Activated T-cell treated with anti-CD3 and anti-CD28 coated beads for 4 hours (primary cell): ENCODE results near the gene ITPK1.

Experiments used
- DNase-seq: peaks from one replicate; pipeline ENCODE4 v3.0.0-alpha.2; 2020

ITPK1 gene

GRCh38 chr14:92931681-92932447 lies 183.9 kb downstream of the ITPK1 start:
- DNase-seq, result no peak

GRCh38 chr14:92930737-92931602 lies 184.8 kb downstream of the ITPK1 start:
- no peak for DNase-seq

DNA sequence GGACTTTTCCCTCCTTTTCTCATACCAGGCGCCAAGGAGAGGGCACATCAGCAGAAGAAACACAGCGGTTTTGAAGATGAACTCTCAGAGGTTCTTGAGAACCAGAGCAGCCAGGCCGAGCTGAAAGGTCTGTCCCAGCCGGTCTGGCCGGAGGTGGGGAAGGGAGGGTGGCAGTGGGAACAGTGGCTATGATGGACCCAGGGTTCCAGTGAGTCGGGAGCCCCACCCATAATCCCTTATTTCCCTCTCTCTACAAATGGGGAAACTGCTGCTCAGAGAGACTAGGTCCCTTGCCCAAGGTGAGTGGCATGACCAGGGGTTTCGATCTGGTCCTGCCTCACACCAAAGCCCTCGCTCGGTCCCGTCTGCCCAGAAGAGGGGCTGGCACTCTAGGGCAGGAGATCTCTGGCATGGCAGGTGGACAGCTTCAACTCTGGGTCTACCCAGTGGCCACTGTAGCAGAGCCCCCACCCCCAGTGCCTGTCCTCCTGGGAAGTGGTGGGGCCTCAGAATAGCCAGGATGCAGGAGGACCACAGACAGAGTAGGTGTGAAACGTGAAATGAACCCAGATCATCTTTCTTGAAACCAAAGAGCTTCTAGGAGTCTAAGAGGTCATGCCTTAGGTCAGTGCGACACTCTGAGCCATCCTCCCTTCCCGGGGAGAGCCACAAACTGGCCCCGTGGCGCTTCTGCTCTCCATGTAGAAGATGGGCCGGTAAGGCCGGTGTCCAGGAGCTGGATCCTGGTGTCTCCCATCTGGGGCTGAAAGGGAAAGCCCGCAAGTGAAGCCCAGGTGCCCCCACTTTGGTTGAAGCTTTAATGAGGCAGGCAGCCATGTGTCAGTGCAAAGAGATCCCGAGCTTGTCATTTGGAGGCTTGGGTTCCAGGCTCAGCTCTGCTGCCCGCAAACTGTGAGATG lies 185.8 kb downstream of the ITPK1 start:
- DNase-seq, result no peak

DNA sequence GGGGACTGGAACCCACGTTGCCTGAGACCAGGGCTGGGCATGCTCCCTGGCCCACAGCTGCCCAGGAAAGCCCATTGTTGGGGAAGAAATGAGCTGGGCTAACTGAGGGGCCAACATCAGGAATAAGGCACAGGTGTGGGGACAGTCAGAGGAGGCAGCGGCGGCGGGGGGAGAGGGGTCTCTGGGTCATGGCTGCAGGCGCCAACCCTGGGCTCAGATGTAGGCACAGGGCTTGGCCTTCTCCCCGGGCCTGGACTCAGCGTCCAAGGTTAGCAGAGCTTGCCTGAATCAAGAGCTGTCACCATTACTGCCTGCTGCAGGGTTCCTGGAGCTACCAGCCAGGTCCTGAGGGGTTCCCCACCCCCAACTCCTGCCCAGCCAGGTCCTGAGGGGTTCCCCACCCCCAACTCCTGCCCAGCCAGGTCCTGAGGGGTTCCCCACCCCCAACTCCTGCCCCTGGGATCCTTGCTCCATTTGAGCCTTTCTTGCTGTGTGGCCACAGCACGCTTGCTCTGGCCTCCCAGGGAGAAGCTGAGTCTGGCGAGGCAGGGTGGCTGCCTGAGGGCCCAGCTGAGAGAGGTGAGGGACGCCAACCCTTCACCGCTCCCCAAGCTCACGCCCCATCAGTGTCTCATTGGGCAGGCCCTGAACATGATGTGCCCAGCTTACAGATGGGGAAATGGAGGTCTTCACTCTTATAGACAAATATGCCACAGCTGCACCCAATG lies 186.6 kb downstream of the ITPK1 start:
- no peak for DNase-seq

DNA sequence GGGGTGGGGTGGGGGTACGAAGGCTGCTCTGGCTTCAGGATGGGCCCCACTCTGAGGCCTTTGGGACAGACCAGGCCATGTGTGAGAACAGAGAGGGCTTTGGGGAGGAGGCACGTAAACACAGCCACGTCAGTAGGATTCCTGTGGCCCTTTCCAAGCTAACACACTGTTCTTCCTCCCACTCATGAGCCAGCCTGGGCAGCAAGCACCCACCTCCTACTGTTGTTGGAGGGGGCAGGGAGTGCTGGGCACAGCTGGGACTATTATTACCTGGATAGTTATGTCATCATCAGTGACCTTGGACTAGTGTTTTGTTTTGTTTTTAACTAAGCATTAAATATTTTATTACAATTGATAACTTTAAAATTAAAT lies 187.5 kb downstream of the ITPK1 start:
- DNase-seq, result no peak

- DNase-seq, result no peak
Measured at GRCh38 chr14:92927349-92928257, 188.1 kb downstream of the ITPK1 start.

- no peak for DNase-seq
Measured at GRCh38 chr14:92926931-92927330, 188.8 kb downstream of the ITPK1 start.

GRCh38 chr14:92926180-92926845 lies 189.4 kb downstream of the ITPK1 start:
- no peak for DNase-seq

GRCh38 chr14:92925446-92925845 lies 190.3 kb downstream of the ITPK1 start:
- no peak for DNase-seq

- DNase-seq, result no peak
Measured at GRCh38 chr14:92924247-92924646, 191.5 kb downstream of the ITPK1 start.

DNA sequence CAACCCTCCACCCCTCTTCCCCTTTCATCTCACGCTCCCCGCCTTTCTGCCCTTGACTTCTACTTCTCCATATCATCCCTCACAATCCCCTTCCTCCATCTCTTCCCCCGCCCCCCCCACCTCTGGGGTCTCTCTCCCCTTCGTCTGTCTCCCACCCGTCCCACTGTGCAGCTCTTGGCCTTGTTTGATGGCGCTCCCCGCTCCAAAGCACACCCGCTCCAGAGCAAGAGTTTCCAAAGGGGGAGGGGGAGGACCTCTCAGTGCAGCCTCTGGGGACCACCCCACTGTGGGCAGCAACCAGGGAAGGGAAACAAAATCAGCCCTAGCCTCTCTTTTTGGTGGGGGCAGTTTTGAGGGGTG lies 192.0 kb downstream of the ITPK1 start:
- DNase-seq, result no peak

DNA sequence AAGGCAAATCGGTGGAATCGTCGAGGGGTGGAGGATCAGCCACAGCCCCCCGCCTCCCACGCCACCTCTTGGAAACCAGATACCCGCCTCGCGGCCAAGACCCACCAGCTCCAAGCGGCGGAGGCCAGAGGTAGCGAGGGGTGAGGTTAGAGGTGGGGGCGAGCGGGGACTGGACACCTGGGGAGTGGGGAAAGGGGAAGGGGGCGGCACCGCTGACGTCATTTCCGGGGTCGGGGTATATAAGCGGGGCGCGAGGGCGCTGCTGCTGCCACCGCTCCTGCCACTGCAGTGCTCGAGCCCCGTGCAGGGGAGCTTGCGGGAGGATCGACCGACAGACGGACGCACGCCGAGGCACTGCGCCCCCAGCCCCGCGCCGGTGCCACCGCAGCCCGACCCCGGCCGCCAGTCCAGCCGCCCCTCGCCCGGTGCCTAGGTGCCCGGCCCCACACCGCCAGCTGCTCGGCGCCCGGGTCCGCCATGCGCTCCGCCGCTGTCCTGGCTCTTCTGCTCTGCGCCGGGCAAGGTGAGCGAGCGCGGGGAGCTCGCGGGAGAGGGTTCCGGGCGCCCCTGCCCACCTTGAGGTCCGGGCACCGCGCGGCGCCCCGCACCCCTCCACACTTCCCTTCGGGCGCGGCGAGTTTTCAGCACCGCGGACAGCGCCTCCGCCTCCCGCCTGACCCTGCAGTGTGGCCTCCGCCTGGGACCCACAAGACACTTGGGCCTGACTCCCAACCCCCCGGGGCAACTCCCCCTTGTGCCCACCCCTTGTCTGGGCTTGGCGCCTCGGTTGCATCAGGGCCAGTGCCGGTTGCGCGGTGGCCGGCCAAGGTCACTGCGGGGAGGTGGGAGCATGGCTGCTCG lies 192.6 kb downstream of the ITPK1 start, which contains the start of gene CHGA:
Gene CHGA (plus strand): TSS at position 268 of the 861 bp plus-strand sequence. CDS start 210 bp downstream, at position 478.
- no peak for DNase-seq

GRCh38 chr14:92922155-92922735 lies 193.5 kb downstream of the ITPK1 start:
- no peak for DNase-seq

DNA sequence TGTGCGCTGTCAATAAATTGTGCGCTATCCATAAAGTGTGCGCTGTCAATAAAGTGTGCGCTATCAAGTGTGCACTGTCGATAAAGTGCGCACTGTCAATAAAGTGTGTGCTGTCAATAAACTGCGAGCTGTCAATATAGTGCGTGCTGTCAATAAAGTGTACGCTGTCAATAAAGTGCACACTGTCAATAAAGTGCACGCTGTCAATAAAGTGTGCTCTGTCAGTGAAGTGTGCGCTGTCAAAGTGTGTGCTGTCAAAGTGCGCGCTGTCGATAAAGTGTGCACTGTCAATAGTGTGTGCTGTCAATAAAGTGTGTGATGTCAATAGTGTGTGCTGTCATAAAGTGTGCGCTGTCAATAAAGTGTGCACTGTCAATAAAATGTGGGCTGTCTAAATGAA lies 195.7 kb downstream of the ITPK1 start:
- DNase-seq, result no peak

DNA sequence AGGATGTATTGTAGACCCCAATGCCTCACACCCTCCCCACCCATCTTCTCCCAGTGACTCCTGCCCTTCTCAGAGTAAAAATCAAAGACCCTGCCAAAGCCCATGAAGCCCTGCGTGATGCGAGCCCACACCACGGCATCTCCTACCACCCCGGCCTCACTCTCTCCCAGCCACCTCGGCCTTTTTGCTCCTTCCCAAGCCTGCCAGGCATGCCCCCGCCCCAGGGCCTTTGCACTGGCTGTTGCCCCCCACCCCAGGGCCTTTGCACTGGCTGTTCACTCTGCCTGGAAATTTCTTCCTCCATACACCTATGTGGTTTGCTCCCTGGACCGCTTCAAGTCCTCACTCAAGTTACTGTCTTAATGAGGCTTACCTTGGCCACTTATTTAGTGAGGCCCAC lies 197.8 kb downstream of the ITPK1 start:
- DNase-seq, result no peak

DNA sequence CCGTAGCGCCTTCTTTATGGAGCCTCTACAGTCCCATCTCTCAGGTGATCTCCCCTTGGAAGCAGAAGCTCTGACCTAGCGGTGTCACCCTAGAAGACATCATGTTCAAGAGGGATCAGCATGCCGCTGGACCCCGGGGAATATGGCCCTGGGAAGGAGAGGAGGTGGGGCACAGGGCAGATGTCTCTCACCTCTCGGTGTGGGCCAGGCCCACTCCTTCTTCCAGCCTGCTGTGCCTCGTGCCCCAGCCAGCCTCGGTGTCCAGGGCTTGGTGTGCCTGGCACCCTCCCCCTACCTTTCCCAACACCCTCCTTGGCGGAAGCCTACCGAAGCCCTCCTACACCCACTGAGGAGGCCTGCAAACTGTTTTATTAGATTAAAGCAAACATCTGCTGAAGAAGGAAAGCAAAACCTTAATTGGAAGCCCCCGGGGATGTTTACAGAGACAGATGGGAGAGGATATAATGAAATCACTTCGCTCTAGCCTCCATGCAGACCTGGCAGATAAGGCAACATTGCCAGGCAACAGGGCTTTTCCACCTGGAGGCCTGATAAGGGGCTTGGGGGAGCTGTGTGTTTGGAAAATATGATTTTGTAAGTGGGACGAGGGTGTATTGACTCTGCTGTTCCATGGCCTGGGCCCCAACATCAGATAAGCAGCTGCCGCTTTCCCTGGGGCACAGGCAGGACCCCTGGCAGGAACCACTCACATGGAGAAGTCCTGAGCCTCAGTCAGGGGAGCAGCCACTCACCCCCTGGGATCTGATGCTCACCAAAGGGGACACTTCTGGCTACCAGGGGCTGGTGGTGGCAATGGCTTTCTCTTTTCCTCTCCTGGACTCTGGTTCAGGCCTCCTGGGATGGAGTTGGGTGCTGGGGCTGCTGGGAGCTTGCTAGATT lies 198.4 kb downstream of the ITPK1 start:
- DNase-seq, result no peak

DNA sequence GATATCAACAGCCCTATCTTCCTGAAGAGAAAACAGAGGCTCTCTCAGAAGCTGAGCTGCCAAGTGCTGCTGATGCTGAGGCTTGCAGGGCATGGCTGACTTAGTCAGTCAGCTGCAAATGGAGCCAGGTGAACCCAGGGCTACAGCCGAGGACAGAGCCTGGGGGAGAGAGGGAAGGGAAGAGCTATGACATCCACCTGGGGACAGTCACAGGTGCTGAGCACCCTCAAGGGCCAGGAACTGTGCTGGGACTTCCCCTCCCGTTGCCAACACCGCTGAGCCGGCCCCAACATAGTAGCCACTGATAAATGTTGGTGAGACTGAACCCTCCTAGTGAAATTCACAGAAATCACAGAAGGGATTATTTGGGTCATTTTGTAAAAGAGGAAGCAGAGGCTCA lies 199.5 kb downstream of the ITPK1 start:
- DNase-seq, result no peak

GRCh38 chr14:92914087-92914656 lies 201.6 kb downstream of the ITPK1 start:
- no peak for DNase-seq
